HCT116 (cell line): Measurements from ENCODE around the gene ADD3. TPM values are rescaled to one million over a fixed set of nuclear protein-coding genes. Genes with fewer than 3 reads are reported as not detected.
A peak's percentile ranks its signal among the peaks of the same experiment; 100 is the strongest.

Experiments
- ATAC-seq: fragments of 200-7000 bp; cut with Tn5 transposase; 2 replicates; pipeline ENCODE4 v1.9.1; 2020; ENCODE audit warnings: mild to moderate bottlenecking, moderate library complexity
- BruUV-seq: library from RNA; stranded (reverse); fragments of 400-500 nt; replicated peaks from 2 replicates; lab custom pipeline; 2021; lab: Mats Ljungman, UMichigan
- CTCF ChIA-PET: fragments of 300-600 bp; sonication (Branson Sonifier 250); formaldehyde crosslinking; loops from one replicate; lab custom pipeline; 2021; ENCODE audit warnings: antibody characterized with exemption; lab: Charles Lee
- POLR2A ChIA-PET: fragments of 300-600, 350-600 bp; sonication (Branson Sonifier 250); formaldehyde crosslinking; loops from one replicate; lab custom pipeline; 2021; ENCODE audit warnings: antibody characterized with exemption; lab: Charles Lee
- RAD21 ChIA-PET, 2 experiments: fragments of 300-600 bp; sonication (Branson Sonifier 250); formaldehyde crosslinking; loops; one replicate each; lab custom pipeline; 2023; ENCODE audit warnings: low total read pairs in 2 of 2; ENCODE audit not compliant: uncharacterized antibody in 2 of 2, unreplicated experiment in 2 of 2, low non-redundant PET in 1 of 2; lab: Charles Lee
- DNase-seq: peaks from one replicate; pipeline ENCODE4 v3.0.0-alpha.2; 2010; ENCODE audit warnings: low read depth, low spot score
- H2AFZ ChIP-seq: fragments of 200-600 bp; shearing (Covaris generic), sonication (generic); 2 replicates; pipeline ENCODE4 v1.6.1; 2017; ENCODE audit warnings: low read depth, mixed run types, mixed read lengths, antibody characterized with exemption, low read length; ENCODE audit not compliant: poor library complexity, severe bottlenecking
- H3K27ac ChIP-seq: 2 replicates; pipeline ENCODE4 v1.5.1; 2012; ENCODE audit warnings: low read depth, low read length
- H3K27me3 ChIP-seq: fragments of 200-600 bp; sonication (generic); 2 replicates; pipeline ENCODE4 v1.6.1; 2016; ENCODE audit warnings: mixed run types, low read length, mixed read lengths; ENCODE audit not compliant: insufficient read depth
- H3K36me3 ChIP-seq, 2 experiments: fragments of 200-500 bp in 1 of 2; fragments of 200-600 bp in 1 of 2; sonication (Bioruptor generic) in 1 of 2; sonication (generic) in 1 of 2; 2 replicates each; pipeline versions ENCODE4 v1.5.1 to v1.6.1; 2014 to 2016; ENCODE audit warnings: low read length in 2 of 2, inconsistent platforms in 1 of 2, mixed read lengths in 1 of 2, mixed run types in 1 of 2; ENCODE audit not compliant: insufficient read depth in 2 of 2, control insufficient read depth in 1 of 2
- H3K4me1 ChIP-seq, 2 experiments: fragments of 200-600 bp in 1 of 2; sonication (generic) in 1 of 2; 2 replicates each; pipeline versions ENCODE4 v1.5.1 to v1.6.1; 2012 to 2017; ENCODE audit warnings: low read length in 2 of 2, inconsistent platforms in 1 of 2, mild to moderate bottlenecking in 1 of 2, mixed read lengths in 1 of 2, mixed run types in 1 of 2, moderate library complexity in 1 of 2; ENCODE audit not compliant: insufficient read depth in 2 of 2, control insufficient read depth in 1 of 2
- H3K4me2 ChIP-seq: fragments of 200-600 bp; sonication (generic); 2 replicates; pipeline ENCODE4 v1.6.1; 2017; ENCODE audit warnings: mixed run types, low read length, mixed read lengths
- H3K4me3 ChIP-seq, 2 experiments: fragments of 200-600 bp in 1 of 2; sonication (generic) in 1 of 2; replicated peaks in 1 of 2; 2 replicates each; pipeline ENCODE4 v1.5.1; 2011 to 2016; ENCODE audit warnings: low read length in 2 of 2, control low read depth in 1 of 2, low read depth in 1 of 2, mild to moderate bottlenecking in 1 of 2, mixed read lengths in 1 of 2, mixed run types in 1 of 2
- H3K79me2 ChIP-seq: fragments of 200-600 bp; sonication (generic); 2 replicates; pipeline ENCODE4 v1.6.1; 2017; ENCODE audit warnings: mild to moderate bottlenecking, mixed run types, low read length, moderate library complexity, mixed read lengths; ENCODE audit not compliant: insufficient read depth
- H3K9ac ChIP-seq: fragments of 200-600 bp; sonication (generic); 2 replicates; pipeline ENCODE4 v1.6.1; 2016; ENCODE audit warnings: low read length, mixed read lengths
- H3K9me2 ChIP-seq: fragments of 200-600 bp; sonication (generic), shearing (Covaris generic); 2 replicates; pipeline ENCODE4 v1.6.1; 2017; ENCODE audit warnings: mixed run types, mild to moderate bottlenecking, moderate library complexity; ENCODE audit not compliant: insufficient read depth
- H3K9me3 ChIP-seq, 2 experiments: fragments of 200-500 bp in 1 of 2; fragments of 200-600 bp in 1 of 2; sonication (Bioruptor generic) in 1 of 2; sonication (generic) in 1 of 2; 2 replicates each; pipeline ENCODE4 v1.6.1; 2014 to 2017; ENCODE audit warnings: low read length in 2 of 2, mixed read lengths in 2 of 2, inconsistent platforms in 1 of 2, low read depth in 1 of 2, mild to moderate bottlenecking in 1 of 2, mixed run types in 1 of 2, moderate library complexity in 1 of 2; ENCODE audit not compliant: control insufficient read depth in 1 of 2, insufficient read depth in 1 of 2
- H4K20me1 ChIP-seq: fragments of 200-600 bp; sonication (generic), shearing (Covaris generic); 2 replicates; pipeline ENCODE4 v1.6.1; 2017; ENCODE audit warnings: mixed run types, mild to moderate bottlenecking, moderate library complexity; ENCODE audit not compliant: insufficient read depth
- CBX3 ChIP-seq: IDR thresholded peaks from 2 replicates; pipeline ENCODE4 v1.6.1; 2012; ENCODE audit warnings: low read depth
- CTCF ChIP-seq, 3 experiments: fragments of 200-600 bp in 1 of 3; sonication (generic) in 1 of 3; IDR thresholded peaks in 2 of 3; conservative IDR thresholded peaks in 1 of 3; 2 replicates each; pipeline ENCODE4 v1.5.1; 2012 to 2017; ENCODE audit warnings: low read depth in 2 of 3, low read length in 2 of 3, antibody characterized with exemption in 1 of 3, borderline replicate concordance in 1 of 3, control low read depth in 1 of 3, mild to moderate bottlenecking in 1 of 3, mixed read lengths in 1 of 3, mixed run types in 1 of 3, moderate library complexity in 1 of 3; ENCODE audit not compliant: insufficient read depth in 1 of 3
- ELF1 ChIP-seq: IDR thresholded peaks from 2 replicates; pipeline ENCODE4 v1.6.1; 2012; ENCODE audit warnings: low read depth, borderline replicate concordance
- EZH2 ChIP-seq: fragments of 200-600 bp; sonication (generic); IDR thresholded peaks from 2 replicates; pipeline ENCODE4 v1.6.1; 2017; ENCODE audit warnings: antibody characterized with exemption, mixed run types
- FOSL1 ChIP-seq: IDR thresholded peaks from 2 replicates; pipeline ENCODE4 v1.6.1; 2012; ENCODE audit warnings: low read depth
- JUND ChIP-seq: IDR thresholded peaks from 2 replicates; pipeline ENCODE4 v1.6.1; 2012
- POLR2A ChIP-seq: IDR thresholded peaks from 2 replicates; pipeline ENCODE4 v1.7.0; 2011; ENCODE audit warnings: borderline replicate concordance; ENCODE audit not compliant: insufficient read depth, insufficient read length; ENCODE audit errors: extremely low read depth
- POLR2AphosphoS5 ChIP-seq: IDR thresholded peaks from 2 replicates; pipeline ENCODE4 v1.6.1; 2011; ENCODE audit warnings: mild to moderate bottlenecking, low read depth, low read length, moderate library complexity
- RAD21 ChIP-seq: IDR thresholded peaks from 2 replicates; pipeline ENCODE4 v1.6.1; 2012; ENCODE audit warnings: low read depth, mild to moderate bottlenecking
- REST ChIP-seq: IDR thresholded peaks from 2 replicates; pipeline ENCODE4 v1.6.1; 2012; ENCODE audit warnings: low read depth
- SIN3A ChIP-seq: IDR thresholded peaks from 2 replicates; pipeline ENCODE4 v1.6.1; 2012; ENCODE audit warnings: low read depth
- SP1 ChIP-seq: IDR thresholded peaks from 2 replicates; pipeline ENCODE4 v1.6.1; 2012; ENCODE audit warnings: low read depth
- SRF ChIP-seq: IDR thresholded peaks from 2 replicates; pipeline ENCODE4 v1.6.1; 2012; ENCODE audit warnings: low read depth
- YY1 ChIP-seq: IDR thresholded peaks from 2 replicates; pipeline ENCODE4 v1.6.1; 2011; ENCODE audit warnings: low read length, low read depth, moderate library complexity, mild to moderate bottlenecking; ENCODE audit not compliant: insufficient replicate concordance; ENCODE audit errors: extremely low read depth
- ZBTB33 ChIP-seq: IDR thresholded peaks from 2 replicates; pipeline ENCODE4 v1.6.1; 2011; ENCODE audit warnings: mild to moderate bottlenecking, low read length, moderate library complexity; ENCODE audit not compliant: insufficient replicate concordance; ENCODE audit errors: extremely low read depth
- ZFX ChIP-seq: fragments of 450-650 bp; IDR thresholded peaks from 2 replicates; pipeline ENCODE4 v1.6.1; 2017
- intact Hi-C: fragments of 100-400 bp; cut with micrococcal nuclease; formaldehyde crosslinking; loops from 2 replicates; pipeline ENCODE4 v1.10.0; 2022
- total RNA-seq: library from RNA; stranded (reverse); gene quantifications from one replicate; pipeline ENCODE4 v1.2.1, GENCODE V29; 2021; ENCODE audit not compliant: unreplicated experiment
- TF ChIP-seq, protein P1 (sequence below): IDR thresholded peaks from 2 replicates; pipeline ENCODE4 v1.6.1; 2012
- TF ChIP-seq, protein P2 (sequence below): IDR thresholded peaks from 2 replicates; pipeline ENCODE4 v1.6.1; 2012

Gene ADD3
- total RNA-seq, 1 experiment from 2014 or later: 41.1 TPM

- Histone ChIP-seq H3K79me2 (peaks cover 33% of the 10 kb centered on the region), H3K9ac (no peak overlapping the region)
- POLR2A ChIA-PET: no interaction called here
These were observed 2.1 kb downstream of the ADD3 start for GRCh38 chr10:110009736-110010475.

More at GRCh38 chr10:110009736-110010475, 2.1 kb downstream of the ADD3 start:
- Histone ChIP-seq H3K9me2 (no peaks in the 10 kb centered on the region), H3K4me3 (peak overlapping the region in 1 of 2 experiments; percentile 81; a peak in 1 of 4 replicates), H3K4me2 (peak overlapping the region; percentile 86), H3K27me3 (no peaks in the 10 kb centered on the region), H2AFZ (no peak overlapping the region), H4K20me1 (no peaks in the 10 kb centered on the region), H3K4me1 (peaks cover 29 to 62% of the 10 kb centered on the region in 2 experiments), H3K27ac (no peak overlapping the region), H3K9me3 (no peaks in the 10 kb centered on the region), H3K36me3 (no peaks in the 10 kb centered on the region)
- BruUV-seq: no TSS peak
- no peak for TF ChIP-seq JUND
- TF ChIP-seq SIN3A: no peak
- TF ChIP-seq SP1: no peak
- TF ChIP-seq ZBTB33: no peak
- TF ChIP-seq, protein P1, sequence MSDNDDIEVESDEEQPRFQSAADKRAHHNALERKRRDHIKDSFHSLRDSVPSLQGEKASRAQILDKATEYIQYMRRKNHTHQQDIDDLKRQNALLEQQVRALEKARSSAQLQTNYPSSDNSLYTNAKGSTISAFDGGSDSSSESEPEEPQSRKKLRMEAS: no peak
- TF ChIP-seq FOSL1: no peak
- TF ChIP-seq, protein P2, sequence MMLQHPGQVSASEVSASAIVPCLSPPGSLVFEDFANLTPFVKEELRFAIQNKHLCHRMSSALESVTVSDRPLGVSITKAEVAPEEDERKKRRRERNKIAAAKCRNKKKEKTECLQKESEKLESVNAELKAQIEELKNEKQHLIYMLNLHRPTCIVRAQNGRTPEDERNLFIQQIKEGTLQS: no peak
- no peak for TF ChIP-seq EZH2
- no peak for TF ChIP-seq CBX3
- no peak for TF ChIP-seq ELF1
- no peak for TF ChIP-seq POLR2A
- TF ChIP-seq POLR2AphosphoS5: no peak
- TF ChIP-seq SRF: no peak
- no peak for TF ChIP-seq REST
- TF ChIP-seq RAD21: no peak
- no peak for TF ChIP-seq ZFX
- no peak for TF ChIP-seq YY1
- TF ChIP-seq CTCF (IDR thresholded peaks at IDR 0.05 in 2 of 3, conservative IDR thresholded peaks at IDR 0.05 in 1 of 3; ENCODE audit: borderline replicate concordance in 1 of 3, insufficient read depth in 1 of 3, low read depth in 2 of 3, low read length in 2 of 3): no peak
- ChIA-PET CTCF (no interaction called here), RAD21 (no interaction called here)
- intact Hi-C loops: loop anchor here (2.0 to 5.0 kb wide), 2 partner anchors 125 to 197 kb away; partner anchors contain the start of gene MXI1
- ATAC-seq: no peak
- no peak for DNase-seq
